B cell (primary cell): ENCODE results near the gene CITED2.

ENCODE experiments used
- EZH2 ChIP-seq: IDR thresholded peaks from 2 replicates; pipeline ENCODE4 v1.6.1; 2012; ENCODE audit warnings: borderline replicate concordance, low read depth, mild to moderate bottlenecking, moderate library complexity, low read length; ENCODE audit not compliant: insufficient read depth, poor library complexity, severe bottlenecking
- TF ChIP-seq, protein P1 (sequence below): fragments of 200-600 bp; IDR thresholded peaks from one replicate; pipeline ENCODE4 v1.8.0; 2022; ENCODE audit warnings: antibody characterized with exemption, mild to moderate bottlenecking

DNA sequence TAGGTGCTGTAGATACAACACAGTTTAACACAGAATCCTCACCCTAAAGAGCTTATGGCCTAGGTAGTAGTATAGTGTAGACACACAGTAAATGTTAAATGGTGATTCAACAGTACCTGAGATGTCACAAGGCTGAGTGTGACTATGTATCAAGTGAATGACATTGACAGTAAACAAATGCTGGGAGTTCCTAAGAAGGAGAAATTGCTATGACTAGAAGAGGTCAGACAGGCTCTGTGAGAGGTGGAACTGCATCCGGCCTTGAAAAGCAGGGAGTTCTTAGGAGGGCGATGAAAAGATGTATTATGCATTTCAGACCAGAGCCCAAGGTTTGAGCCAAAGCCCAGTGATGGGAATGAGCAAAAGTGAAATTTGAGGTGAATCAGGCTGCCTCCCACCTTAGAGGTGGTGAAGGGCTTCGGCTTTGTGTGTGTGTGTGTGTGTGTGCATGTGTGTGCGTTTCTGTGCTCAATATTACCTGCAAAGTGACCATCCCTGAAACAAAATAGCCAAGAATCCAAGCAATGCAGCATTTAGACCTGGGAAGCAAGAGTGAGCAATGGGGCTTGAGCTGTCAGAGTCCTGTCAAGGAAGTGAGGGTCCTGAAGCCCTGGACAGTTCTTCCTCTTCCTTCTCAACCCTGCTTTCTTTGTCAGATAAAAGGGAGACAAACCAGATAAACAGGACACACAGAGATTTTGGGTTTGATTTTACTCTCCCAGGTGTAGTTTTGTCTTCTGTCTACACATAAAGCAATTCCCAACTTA is 32.3 kb upstream of the CITED2 start:
- TF ChIP-seq, protein P1, sequence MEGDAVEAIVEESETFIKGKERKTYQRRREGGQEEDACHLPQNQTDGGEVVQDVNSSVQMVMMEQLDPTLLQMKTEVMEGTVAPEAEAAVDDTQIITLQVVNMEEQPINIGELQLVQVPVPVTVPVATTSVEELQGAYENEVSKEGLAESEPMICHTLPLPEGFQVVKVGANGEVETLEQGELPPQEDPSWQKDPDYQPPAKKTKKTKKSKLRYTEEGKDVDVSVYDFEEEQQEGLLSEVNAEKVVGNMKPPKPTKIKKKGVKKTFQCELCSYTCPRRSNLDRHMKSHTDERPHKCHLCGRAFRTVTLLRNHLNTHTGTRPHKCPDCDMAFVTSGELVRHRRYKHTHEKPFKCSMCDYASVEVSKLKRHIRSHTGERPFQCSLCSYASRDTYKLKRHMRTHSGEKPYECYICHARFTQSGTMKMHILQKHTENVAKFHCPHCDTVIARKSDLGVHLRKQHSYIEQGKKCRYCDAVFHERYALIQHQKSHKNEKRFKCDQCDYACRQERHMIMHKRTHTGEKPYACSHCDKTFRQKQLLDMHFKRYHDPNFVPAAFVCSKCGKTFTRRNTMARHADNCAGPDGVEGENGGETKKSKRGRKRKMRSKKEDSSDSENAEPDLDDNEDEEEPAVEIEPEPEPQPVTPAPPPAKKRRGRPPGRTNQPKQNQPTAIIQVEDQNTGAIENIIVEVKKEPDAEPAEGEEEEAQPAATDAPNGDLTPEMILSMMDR, result no peak
- TF ChIP-seq EZH2, result no peak
